HG03460 (cell line): Measurements from ENCODE around the gene SLC15A3.

Source experiments
- ATAC-seq: cut with Tn5 transposase; IDR thresholded peaks from one replicate; pipeline ENCODE4 v1.9.1; 2021; ENCODE audit not compliant: unreplicated experiment

SLC15A3 gene

DNA sequence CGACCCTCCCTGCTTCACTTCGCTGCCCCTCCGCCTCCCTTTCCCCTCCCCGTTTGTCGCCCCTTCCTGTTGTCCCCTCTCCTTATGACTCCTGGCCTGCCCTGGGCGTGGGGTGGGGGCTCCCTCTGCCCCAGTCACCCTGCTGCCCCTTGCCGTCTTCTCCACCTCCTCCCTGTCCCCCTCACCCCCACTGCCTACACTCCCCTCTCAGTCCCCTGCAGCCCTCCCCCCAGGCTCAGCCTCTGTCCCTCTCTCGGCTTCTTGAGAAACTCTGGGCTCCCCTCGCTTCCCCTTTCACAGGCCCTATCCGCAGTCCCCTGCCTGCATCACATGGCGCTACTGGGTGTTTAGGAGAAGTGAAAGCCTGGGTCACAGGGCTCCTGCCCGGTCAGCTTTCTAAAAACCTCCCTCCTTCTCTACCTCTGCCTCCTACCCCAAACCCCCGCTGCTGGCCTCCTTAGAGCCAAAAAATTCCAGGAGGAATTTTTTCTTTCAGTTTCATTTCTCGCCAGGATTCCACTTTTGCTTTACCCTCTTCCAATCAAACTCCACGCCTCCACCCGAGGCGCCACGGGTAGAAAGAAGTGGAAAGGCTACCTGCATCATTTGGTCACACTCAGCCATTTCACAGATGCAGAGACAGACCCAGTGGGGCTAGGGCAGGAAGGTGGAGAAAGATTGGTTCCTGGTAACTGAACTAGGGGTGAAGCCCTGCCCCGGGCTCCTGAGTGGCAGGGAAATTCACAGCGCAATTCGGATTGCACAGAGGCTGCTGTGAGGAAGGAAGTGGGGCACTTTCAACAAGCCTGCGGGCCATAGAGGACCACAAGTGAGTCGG, at the start of gene SLC15A3:
SLC15A3 (minus strand) TSS at position 273 of the 838 bp plus-strand sequence. CDS start 625 bp downstream, outside the sequence.
- peak; percentile 86 for ATAC-seq

DNA sequence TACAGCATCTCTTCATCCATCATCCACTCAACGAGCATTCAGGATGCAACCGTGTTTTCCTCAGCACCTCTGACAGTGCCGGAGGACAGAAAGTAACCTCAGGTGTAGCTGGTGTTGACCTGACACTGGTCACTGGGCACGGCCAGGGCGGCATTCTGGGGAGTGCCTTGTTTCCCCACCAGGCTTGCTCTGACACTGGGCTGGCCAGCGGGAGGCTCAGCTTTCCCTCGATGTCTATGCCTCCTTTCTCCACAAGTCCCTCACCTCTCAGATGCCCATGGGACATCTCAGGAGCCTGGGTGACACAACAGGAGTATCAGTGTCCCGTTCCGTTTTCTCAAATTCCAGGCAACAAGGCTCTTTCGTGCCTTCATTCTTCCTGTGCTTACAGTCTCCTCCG, 48.5 kb upstream of the SLC15A3 start:
- ATAC-seq = no peak

DNA sequence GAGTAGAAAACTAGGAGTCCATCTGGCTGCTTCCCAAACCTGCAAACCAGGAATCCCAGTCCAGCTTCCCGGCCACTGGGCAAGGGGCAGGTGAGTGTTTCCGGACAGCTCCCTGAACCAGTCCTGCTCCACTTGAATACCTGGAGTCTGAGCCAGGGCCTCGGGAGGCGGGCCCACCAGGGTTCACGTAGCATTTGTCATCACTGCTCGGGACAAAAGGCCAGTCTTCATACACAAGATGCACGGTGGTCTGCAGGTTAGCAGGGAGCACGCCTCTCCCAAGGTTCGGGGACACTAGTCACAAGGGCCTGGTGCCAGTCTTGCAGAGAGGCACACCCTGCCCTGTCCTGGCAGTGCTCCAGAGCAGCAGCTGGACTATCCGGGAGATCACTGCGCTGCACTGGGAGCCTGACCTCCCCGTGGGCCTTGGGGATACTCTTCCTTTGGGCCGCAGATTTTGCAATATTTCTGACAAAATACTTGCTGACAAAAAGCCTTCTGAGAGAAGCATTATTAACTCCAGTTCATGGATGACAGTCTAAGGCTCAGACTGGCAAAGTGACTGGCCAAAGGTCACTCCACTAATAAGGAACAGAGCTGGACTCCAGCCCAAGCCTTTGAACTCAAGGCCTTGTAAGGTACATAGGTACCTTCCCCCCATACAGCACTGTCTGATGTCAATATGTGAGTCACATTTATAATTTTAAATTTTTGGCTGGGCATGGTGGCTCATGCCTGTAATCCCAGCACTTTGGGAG, 44.6 kb upstream of the SLC15A3 start:
- no peak for ATAC-seq

DNA sequence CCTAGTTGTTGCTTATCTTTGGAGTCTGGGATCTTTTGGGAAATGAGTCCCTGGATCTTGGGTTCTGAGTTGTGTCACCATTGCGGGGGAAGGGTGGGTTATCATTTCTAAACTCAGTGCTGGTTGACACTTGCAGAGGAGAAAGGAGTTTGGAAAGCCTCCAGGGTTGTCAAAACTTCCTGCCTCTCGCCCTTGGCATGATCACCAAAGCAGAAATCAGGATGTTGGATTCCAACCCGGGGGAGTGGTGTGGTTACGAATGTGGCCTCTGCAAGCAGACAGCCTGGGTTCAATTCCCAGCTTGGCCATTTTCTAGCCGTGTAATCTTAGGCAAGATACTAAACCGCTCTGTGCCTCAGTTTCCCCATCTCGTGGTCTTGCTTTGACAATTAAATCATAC, 43.8 kb upstream of the SLC15A3 start:
- no peak for ATAC-seq

DNA sequence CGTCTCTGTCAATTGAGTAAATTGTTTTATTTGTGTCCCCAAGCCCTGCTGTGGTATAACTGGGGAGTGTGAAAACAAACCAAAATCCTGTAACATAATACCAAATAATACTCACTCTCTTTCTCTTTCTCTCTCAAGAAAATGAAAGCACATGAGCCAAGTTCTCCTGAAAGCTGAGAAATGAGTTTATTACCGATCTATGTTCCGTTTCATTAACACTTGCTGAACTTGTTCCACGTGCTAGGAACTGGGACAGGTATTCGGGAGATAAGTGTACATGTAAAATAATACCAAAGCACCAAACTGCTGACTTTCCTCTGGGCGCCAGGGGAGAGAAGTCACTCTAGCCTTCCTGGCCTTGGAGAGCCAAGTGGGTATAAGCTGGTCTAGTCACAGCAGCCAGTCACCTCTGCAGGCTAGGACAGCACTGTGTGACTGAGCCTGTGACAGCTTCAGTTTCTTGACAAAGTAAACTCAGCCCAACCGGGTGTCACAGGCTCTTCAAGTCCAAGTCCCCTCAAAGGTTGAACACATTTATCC, 42.6 kb upstream of the SLC15A3 start:
- ATAC-seq = no peak

DNA sequence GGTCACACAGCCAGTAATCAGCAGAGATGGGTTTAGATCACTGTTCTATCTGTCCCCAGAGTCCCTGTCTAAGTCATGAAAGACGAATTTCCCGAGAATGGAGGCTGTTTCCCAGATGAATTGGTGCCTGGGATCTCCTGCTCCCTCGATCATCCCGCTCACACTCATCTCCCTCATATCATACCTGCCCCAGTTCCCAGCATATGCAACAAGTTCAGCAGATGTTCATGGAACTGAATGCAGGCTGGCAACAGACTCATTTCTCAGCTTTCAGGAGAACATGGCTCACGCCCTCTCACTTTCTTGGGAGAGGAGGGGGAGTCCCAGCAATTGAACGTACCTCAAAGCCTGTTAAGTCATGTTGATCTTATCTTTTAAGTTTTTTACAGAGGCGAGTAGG, 41.6 kb upstream of the SLC15A3 start:
- no peak for ATAC-seq

DNA sequence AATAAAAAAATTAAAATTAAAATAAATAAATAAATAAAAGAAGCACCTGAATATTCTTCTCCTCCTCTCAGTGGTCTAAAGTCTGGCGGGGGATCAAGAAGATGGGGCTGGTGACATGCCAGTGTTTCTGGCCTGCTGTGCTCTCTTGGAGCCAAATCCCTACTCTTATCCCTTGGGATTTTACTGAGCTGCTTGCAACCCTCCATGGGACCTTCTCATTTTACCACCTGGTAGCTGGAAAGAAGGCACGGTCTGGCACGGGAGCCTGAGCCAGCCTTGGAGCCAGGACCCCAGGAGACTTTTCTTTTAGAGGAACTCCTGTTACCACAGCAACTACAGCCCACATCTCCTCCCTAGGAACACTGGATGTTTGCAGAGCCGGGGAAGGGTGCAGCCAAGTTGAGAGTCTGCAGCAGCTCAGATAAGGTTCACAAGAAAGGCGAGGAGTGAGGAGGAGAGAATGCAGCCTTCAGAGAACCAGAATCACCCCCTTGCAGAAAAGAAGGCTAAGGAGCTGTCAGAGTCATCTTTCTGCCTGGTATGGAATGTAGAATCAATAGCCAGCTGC, 41.0 kb upstream of the SLC15A3 start:
- no peak for ATAC-seq

DNA sequence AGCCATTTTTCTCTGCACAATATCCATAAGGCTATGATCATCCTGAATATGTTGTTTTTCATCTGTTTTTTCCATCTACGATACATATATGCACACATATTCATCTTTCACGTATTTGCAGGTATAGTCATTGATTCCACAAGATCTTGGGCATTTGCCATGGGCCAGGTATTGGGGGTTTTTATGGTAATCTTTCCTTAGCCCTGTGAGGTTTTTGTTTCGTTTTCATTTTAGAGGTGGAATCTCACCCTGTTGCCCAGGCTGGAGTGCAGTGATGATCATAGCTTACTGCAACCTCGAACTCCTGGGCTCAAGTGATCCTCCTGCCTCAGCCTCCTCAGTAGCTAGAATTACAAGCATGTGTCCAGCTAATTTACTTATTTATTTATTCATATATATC, 39.5 kb upstream of the SLC15A3 start:
- no peak for ATAC-seq

DNA sequence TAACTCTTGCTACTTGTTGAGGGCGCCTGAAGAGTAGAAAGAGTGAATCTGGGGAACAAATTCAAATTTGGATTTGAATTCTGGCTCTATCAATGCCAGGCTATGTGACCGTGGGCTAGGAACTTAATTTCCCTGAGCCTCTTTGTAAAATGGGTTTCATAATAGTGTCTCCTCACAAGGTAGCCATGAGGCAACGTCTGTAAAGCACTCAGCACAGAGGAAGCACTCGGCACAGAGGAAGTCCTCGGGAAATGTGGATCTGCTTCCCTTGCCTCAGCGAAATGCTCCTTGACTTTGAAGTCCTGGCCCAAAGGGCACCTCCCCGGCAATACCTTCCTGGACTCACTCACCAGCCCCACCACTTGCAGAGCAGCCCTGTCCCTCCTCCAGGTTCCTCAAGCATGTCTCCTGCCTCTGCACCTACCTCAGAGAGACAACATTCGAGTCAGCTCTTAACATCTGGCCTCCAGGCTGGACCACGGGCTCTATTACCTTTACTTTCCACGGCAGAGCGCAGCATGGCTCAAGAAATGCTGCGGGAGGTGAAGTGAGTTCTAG, 37.2 kb upstream of the SLC15A3 start:
- ATAC-seq = no peak

DNA sequence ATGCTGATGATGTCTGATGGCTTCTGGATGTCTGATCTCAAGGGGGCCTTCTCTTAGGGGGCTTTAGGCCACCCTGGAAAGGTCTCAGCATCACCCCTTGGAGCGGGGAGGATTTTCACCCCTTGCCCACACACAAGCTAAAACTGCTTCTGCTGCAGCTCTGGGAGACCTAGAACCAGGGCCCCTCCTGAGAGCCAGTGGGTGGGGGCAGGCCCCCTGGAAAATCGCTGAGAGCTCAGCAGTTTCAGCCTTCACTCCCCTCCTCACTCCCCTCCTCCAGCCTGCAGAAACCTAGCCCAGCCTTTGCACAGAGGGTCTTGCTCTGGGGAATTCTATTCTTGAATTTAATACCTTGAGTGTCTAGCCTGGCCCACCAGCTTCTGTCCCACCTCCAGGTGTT, 36.7 kb upstream of the SLC15A3 start:
- ATAC-seq = no peak

DNA sequence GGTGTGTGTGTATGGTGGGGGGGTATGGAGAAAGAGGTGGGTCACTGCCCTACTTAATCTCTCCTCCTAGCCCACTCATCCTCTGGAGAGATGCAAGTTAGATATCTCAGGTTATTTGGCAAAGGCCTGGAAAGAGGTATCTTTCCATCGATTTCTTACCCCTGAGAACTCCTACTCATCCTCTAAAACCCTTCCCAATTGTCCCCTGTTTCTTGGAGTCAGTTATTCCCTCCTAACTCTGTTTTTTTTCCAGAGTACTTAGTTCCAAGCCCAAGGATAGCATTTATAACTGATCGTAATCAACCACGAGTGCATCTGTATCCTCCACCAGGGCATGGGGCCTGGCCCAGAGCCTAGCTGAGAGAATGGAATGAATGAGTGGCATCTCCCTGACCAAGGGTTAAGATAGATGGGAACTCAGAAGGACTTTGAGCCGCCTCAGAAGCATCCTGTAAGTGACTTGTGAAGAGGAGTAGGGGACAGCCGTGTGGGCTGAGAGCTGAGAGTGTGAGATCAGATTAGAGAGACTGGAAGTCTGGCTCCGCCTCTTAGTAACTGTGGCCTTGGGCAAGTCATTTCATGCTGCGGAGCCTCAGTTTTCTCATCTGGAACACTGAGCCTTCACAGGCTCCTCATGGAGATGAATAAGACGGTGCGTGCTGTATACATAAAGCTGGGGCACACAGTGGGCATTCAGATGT, 35.8 kb upstream of the SLC15A3 start:
- ATAC-seq = no peak

DNA sequence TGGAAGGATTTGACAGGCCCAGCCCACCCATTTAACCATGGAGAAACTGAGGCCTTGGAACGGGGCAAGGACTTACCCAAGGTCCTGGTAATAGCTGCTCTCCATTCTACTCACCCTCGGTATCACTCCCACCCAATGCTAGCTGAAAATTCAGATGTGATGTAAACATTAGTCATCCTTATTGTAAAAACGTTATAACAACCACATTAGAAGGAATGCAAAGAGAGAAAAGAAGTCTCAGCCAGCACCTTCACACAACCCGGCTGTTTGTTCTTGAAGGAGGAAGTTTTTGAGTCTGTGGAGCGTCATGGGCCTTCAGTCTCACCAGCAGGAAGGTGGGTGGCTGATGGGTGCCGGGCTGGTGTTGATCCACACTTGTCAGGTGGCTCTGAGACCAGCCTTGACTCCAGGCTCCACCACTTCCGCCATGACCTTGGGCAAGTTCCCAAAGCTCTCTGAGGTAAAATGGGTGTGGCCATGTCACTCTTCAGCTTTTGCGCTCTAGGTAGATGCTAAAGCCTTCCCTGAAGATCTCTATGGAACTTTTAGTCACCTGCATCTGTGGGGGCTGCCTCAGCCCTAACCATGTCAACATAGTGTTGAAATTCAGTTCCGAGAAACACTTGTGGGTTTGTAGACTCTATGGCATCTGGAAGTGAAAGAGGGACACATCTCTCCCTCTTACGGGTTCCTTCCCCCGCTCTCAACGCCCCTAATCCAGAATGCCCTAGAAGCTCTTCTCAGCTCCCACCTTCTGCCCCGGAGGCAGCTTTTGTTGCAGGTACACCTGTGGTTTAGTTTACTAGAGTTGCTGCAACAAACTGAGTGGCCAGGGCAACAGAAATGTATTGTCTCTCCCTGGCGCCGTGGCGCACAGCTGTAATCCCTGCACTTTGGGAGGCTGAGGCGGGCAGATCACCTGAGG, 34.3 kb upstream of the SLC15A3 start:
- no peak for ATAC-seq

DNA sequence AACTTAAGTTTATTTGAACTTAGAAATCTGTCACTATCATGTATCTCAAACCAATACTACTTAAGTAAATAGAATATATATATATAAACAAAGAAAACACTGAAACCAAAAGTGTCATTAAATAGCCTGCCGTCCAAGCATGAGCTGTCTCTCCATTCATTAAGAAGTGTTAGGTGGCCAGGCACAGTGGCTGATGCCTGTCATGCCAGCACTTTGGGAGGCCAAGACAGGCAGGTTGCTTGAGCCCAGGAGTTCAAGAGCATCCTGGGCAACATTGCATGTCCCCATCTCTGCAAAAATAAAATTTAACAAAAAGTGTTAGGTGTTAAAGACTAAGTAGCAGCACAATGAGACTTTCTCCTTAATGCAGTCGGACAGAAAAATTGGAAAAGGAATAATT, 33.5 kb upstream of the SLC15A3 start:
- ATAC-seq = no peak

DNA sequence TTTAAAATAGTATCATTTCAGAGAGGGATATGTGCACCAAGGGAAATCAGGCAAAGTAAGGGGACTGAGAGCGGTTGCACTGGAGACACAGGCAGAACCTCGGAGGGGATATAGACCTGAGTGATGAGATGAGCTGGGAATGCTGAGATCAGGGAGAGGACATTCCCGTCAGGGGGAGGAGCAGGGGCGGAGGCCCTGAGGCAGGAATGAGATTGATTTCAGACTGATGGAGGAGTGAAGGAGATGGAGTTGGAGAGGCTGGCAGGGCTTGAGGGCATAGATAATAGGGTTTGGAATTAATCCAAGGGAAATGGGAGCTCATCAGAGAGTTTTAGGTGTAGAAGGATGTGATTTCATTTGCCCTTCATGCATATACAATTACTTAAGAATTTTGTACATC, 32.7 kb upstream of the SLC15A3 start:
- ATAC-seq = no peak

DNA sequence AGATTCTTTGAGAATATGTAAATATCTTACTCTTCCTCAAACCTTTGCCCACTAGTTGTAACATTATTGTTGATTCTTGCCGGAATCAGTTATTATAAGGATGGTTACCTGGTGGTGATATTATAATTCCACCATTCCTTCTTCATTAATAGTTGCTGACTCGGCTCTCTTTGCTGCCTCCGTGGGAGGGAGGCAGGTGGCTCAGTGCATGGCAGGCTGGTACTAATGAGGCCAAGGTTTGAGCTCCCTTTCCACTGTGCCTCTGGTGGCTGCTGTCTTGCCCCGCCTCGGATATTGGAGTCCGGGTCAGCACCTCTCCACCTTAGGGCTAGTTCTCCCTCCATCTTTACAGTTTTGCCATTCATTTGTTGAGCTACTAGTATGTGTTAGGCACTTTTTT, 32.2 kb upstream of the SLC15A3 start:
- ATAC-seq = no peak

DNA sequence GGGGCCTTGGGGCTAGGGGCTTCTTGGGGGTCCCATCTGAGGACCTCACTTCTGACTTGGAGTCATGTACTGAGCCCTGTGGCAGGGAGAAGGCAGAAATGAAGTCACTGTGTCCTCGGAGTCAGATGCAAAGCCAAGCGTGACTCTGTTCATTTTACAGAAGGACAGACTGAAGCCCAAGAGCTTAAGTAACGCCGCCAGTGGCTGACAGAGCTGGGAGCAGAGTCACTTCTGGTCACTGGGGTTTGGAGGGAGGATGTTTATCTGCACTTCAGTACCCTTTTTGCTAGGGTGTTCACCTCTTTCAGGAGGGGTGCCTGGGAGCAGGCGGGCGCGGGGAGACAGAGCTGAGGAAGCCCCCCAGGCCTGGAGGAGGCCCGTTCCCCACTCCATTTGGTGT, 30.2 kb upstream of the SLC15A3 start:
- ATAC-seq = no peak

DNA sequence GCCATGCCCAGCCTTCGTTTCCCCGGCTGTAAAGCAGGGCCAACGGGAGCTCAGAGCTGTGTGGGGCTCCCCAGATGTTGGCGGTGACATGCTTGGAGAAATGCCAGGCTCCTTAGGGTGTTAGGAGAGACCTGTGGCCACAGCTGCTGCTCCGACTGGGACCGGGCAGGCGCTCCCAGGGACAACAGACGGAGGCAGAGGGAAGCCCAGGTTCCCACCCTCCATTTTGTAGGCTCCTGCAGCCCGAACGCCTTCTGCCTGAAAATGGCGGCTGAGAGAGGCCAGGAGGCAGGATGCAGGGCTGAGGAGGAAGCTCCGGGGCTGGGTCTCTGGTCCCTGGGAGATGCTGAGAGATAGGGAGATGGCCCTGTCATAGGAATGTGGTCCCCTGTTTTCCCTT, 29.5 kb upstream of the SLC15A3 start:
- ATAC-seq = no peak

DNA sequence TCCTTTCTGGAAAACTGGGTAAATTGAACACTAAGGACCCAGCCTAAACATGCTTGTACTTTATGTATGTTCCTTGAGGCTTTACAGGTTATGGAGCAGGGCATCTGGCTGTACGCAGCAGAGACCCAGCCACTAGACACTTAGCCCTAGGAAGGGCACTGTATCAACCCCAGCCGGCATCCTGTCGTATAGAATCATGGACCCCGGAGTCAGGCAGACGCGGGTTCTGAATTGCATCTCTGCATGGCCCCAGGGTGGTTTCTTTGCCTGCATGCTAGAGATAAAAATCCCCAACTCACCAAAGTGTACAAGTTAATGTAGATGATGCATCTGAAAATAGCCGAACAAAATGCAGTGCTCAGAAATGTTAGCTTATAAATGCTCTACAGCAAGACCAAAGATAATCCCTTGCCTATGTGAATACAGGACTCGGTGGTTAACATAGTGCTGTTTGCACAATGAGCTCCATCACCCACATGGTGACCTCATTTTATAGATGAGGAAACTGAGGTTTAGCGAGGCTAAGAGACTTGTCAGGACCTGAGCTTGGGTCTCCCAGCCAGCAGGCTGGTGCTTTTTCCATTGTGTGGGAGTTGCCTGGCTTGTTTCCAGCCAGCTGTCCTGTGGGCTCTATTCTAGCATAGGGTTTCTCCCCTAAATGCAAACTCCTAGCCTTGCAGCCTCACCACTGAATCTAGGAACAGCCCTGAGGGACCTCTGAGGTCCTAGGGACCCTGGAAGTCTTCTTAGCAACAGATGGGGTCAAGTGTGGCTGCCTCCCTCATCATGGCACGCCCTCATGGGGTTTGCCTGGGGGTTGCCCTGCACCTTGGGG, 26.8 kb upstream of the SLC15A3 start:
- ATAC-seq = no peak

DNA sequence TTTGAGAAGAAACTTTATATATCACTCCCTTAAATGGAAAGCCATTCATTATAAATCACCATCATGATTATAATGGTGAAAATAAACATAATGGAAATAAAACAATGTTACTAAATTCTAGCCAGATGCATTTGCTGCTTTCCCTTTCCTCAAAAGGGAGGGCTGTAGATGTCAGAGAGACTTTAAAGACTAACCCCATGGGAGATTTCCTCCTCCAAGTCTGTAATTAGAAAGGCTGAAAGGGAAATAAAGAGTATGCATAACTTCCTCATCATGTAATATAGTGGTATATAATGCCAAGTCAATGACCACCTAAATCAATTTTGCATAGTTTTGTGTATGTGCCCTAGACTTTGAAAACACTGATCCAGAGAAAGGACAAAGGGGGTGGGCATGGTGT, 25.9 kb upstream of the SLC15A3 start:
- no peak for ATAC-seq
